ENCODE results near the gene GPR62. TPM values are rescaled to one million over a fixed set of nuclear protein-coding genes. Genes with fewer than 3 reads are reported as not detected.

GPR62 gene
- polyA plus RNA-seq, 4 donors = 0.37 to 0.83 (median 0.59) TPM

- no peak for DNase-seq (ENCODE audit: low read depth in 4 of 4, low spot score in 2 of 4)
Observed at GRCh38 chr3:51954105-51954504, 1.1 kb upstream of the GPR62 start.

DNA sequence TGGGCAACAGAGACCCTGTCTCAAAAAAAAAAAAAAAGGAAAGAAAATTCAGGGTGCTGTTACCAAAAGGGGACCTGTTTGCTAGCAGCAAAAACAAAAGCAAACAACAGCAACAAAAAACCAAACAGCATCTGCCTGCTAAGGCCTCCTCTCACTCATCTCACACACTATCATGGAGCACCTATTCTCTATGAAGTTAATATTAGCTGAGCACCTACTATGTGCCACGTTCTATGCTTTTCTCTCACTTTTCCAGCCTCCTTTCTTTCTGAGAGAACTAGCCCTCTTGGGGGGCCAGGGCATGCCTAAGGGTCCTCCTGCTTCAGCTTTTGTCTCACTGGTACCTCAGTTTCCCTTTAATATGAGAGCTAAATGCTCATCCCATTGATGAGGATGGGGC is 468 bp upstream of the GPR62 start:
- DNase-seq (ENCODE audit: low read depth in 4 of 4, low spot score in 2 of 4) = no peak

- peak in 1 of 4 donors; percentile 41 for DNase-seq (ENCODE audit: low read depth in 4 of 4, low spot score in 2 of 4)
Observed at GRCh38 chr3:51955893-51956770, 951 bp downstream of the GPR62 start.

GRCh38 chr3:51957520-51958205 is 2.5 kb downstream of the GPR62 start:
- no peak for DNase-seq (ENCODE audit: low read depth in 4 of 4, low spot score in 2 of 4)

- DNase-seq (ENCODE audit: low read depth in 4 of 4, low spot score in 2 of 4) = no peak
Observed at GRCh38 chr3:51958603-51959521, 3.7 kb downstream of the GPR62 start.

DNA sequence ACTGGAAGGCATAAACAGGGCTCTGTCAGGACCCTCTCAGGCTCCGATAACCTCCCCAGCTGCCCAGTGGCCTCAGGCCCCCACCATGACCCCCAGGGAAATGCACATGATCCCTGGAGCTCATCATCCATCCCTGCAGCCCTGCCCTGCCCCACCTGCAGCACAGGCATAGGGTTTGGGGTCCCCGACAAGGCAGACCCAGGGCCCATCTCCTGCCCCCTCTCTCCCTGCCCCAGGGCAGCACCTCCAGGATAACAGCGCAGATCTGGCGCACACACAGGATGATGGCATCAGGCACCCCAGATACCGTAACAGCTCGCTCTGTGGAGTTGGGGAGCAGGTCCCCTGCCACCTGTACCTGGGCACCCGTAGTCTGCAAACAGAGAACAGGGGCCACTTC is 4.5 kb downstream of the GPR62 start:
- no peak for DNase-seq (ENCODE audit: low read depth in 4 of 4, low spot score in 2 of 4)

DNA sequence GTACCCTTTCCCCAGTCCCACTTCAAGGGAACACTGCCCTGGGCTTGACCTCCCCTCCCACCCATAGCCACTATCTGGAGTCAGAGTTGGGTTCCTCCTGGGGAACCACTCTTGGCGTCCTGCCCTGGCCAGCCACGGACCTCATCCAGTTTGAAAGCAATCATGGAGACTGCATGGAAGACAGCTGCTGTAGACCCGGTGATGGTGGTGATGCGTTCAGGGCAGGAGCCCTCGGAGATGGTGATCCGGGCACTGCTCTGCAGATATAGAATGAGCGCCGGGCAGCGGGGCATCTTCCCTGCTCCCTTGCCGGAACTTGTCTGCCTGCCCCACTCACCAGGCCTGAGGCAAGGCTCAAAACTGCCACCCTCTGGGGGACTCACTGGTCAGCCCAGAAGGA is 5.2 kb downstream of the GPR62 start:
- no peak for DNase-seq (ENCODE audit: low read depth in 4 of 4, low spot score in 2 of 4)

DNA sequence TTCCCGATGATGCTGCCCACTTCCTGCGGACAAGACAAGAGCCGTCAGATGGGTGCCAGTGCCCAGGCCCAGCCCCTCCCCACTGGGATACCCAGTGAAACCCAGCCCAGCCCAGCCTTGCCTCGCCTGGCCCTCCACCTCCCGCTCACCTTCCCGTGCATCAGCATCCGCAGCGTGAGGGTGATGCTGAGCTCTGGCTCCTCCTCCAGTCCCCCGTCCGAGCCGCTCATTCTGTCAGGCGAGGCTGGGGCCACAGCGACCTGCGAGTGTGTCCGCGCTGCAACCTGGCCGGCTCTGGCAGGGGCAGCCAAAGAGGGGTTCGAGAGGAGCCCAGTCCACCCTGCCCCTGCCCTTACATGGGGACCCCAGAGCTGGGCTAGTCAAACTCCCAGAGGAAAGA is 5.8 kb downstream of the GPR62 start:
- DNase-seq (ENCODE audit: low read depth in 4 of 4, low spot score in 2 of 4) = no peak

GRCh38 chr3:51961602-51962569 is 6.7 kb downstream of the GPR62 start:
- DNase-seq (ENCODE audit: low read depth in 4 of 4, low spot score in 2 of 4) = no peak

DNA sequence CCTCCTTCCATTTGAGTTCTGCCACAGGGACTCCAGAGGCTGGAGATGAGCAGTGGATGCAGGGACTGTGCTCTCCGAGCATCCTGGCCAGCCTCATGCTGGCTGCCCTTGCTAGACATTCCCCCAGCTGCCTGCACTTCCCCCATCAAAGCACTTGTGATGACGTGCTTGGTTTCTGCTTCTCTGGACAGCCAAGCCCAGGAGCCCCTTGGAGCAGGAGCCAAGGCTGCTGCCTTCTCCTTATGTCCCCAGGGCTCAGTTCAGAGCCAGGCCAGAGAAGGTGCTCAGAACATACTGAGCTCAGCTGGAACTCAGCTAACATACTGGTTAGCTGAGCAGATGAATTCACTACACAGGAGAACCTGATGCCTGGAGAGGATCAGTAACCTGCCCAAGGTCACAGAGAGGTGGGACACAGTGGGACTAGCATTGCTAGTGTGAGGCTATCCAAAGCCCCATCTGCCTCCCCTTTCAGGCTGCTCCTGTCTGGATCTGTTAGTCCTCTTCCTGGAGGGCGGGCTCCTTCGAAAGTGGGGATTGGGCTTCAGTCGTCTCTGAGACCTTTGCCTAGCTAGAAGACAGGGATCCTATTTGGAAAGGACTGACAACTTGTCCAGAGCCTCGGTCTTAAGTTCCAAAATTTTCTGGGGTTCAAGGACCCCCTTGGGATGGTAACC is 7.8 kb downstream of the GPR62 start:
- DNase-seq (ENCODE audit: low read depth in 4 of 4, low spot score in 2 of 4) = no peak

- peak in 1 of 4 donors; percentile 51 for DNase-seq (ENCODE audit: low read depth in 4 of 4, low spot score in 2 of 4)
Observed at GRCh38 chr3:51963951-51964451, 8.8 kb downstream of the GPR62 start.

DNA sequence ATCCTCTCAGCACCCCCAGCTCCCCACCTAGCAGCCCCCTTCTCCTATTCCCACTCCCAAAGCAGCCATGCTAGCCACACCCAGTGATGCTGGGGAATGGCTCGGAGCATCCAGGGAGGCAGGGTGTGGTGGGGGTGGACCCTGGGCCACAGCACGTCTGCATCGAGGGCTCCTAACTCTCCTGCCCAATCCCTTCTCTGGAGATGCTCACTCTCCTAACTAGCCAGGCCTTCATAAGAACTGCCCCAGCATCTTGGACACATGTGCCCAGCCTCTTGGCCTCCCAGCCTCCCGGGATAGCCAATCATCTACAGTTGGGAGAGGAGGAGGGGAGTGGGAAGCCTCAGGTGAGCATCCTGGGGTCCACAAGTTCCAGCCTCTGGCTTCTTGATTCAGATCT is 9.3 kb downstream of the GPR62 start:
- no peak for DNase-seq (ENCODE audit: low read depth in 4 of 4, low spot score in 2 of 4)

- DNase-seq (ENCODE audit: low read depth in 4 of 4, low spot score in 2 of 4) = no peak
Observed at GRCh38 chr3:51966016-51966415, 10.8 kb downstream of the GPR62 start.

DNA sequence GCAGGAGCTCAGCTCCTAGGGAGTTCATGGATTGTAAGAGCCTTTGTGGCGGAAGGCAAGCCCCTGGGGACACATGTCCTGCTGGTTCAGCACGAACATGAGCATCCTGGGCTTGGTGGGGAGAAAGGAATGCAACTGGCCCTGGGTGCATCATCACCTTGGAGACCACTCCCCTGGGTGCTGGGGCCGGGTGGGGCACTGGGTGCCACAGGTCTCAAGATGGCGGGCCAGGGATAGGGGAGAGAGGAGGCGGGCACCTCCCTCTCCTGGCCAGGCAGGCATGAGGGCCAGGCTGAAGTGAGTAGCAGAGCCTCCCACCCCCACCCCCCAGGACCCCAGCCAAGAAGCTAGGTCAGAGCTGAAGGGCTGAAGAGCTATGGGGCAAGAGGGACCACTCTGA is 11.3 kb downstream of the GPR62 start:
- DNase-seq (ENCODE audit: low read depth in 4 of 4, low spot score in 2 of 4) = no peak

- no peak for DNase-seq (ENCODE audit: low read depth in 4 of 4, low spot score in 2 of 4)
Observed at GRCh38 chr3:51966922-51967383, 11.8 kb downstream of the GPR62 start.

- peak in 1 of 4 donors; percentile 45 for DNase-seq (ENCODE audit: low read depth in 4 of 4, low spot score in 2 of 4)
Observed at GRCh38 chr3:51967384-51968169, 12.4 kb downstream of the GPR62 start, which contains the start of gene PCBP4. Gene PCBP4 (minus strand): TSS chr3:51967454. CDS start chr3:51961240, 6,214 bp downstream.

DNA sequence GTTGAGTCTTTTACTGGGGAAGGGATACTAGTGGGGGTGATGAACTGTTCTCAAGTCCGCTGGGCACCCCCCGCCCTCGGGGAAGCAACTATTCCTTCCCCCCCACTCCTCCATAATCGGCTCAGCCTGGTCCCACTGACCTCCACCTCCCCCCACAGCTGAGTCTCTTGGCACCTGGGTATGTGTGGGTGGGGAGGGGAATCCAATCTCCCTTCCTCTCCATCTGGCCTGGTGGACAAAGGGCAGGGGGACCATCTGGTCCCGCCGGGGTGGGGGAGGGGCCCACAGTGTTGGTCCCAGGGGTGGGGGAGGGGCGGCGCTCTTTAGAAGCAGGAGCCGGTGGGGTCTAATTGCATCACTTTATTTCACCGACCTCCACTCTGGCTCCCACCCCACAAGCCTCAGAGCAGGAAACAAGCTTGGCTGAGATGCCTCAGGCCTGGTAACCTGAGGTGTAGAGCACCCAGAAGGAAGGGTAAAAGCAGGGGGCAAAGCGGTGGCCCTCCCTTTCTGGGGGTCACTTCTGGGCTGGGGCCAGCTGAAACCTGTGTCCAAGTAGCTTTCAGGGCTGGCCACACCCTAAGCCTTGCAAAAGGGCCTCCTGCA is 13.1 kb downstream of the GPR62 start:
- peak in 2 of 4 donors; percentile 34 to 40 for DNase-seq (ENCODE audit: low read depth in 4 of 4, low spot score in 2 of 4)
